RWPE2 (cell line): Measurements from ENCODE around the gene NAT9.

Source experiments
- ATAC-seq: fragments of 200-7000 bp; cut with Tn5 transposase; 3 replicates; pipeline ENCODE4 v1.9.1; 2021; ENCODE audit warnings: low read depth
- DNase-seq: peaks from one replicate; pipeline ENCODE4 v3.0.0-alpha.2; 2020; ENCODE audit warnings: low spot score
- H3K27ac ChIP-seq: fragments of 450-650 bp; 2 replicates; pipeline ENCODE4 v1.5.1; 2017; ENCODE audit warnings: mild to moderate bottlenecking; ENCODE audit not compliant: poor library complexity, severe bottlenecking
- H3K27me3 ChIP-seq: fragments of 250-450 bp; sonication (Bioruptor Pico); 2 replicates; pipeline ENCODE4 v1.5.1; 2021; ENCODE audit warnings: mild to moderate bottlenecking, moderate library complexity; ENCODE audit not compliant: insufficient read depth, poor library complexity, severe bottlenecking
- H3K36me3 ChIP-seq: fragments of 250-450 bp; sonication (Bioruptor Pico); 2 replicates; pipeline ENCODE4 v1.5.1; 2020; ENCODE audit warnings: low read depth, mild to moderate bottlenecking, moderate library complexity
- H3K4me1 ChIP-seq: fragments of 250-450 bp; sonication (Bioruptor Pico); 2 replicates; pipeline ENCODE4 v1.5.1; 2021; ENCODE audit warnings: mild to moderate bottlenecking, moderate library complexity; ENCODE audit not compliant: insufficient read depth, poor library complexity, severe bottlenecking
- H3K4me3 ChIP-seq: fragments of 250-450 bp; sonication (Bioruptor Pico); 2 replicates; pipeline ENCODE4 v1.5.1; 2021; ENCODE audit warnings: mild to moderate bottlenecking, moderate library complexity; ENCODE audit not compliant: severe bottlenecking
- H3K9me3 ChIP-seq: fragments of 250-450 bp; sonication (Bioruptor Pico); 2 replicates; pipeline ENCODE4 v1.5.1; 2021; ENCODE audit warnings: mild to moderate bottlenecking, moderate library complexity; ENCODE audit not compliant: severe bottlenecking
- CTCF ChIP-seq: fragments of 450-650 bp; IDR thresholded peaks from one replicate; pipeline ENCODE4 v1.5.1; 2017; ENCODE audit warnings: mild to moderate bottlenecking, moderate library complexity; ENCODE audit not compliant: poor library complexity, severe bottlenecking

Gene NAT9

GRCh38 chr17:74776044-74776962 lies at the start of gene NAT9:
Gene NAT9 (minus strand): TSS chr17:74776345. CDS start chr17:74775698, 647 bp downstream.
- Histone ChIP-seq H3K36me3 (peaks cover 40% of the 10 kb centered on the region), H3K4me1 (peaks cover 4% of the 10 kb centered on the region), H3K4me3 (peak within 1 kb of the TSS; percentile 70), H3K27ac (peak within 1 kb of the TSS; percentile 50), H3K9me3 (no peaks in the 10 kb centered on the region), H3K27me3 (no peaks in the 10 kb centered on the region)
- peak; percentile 86 for ATAC-seq
- TF ChIP-seq CTCF, result no peak
- peak; percentile 99 for DNase-seq

GRCh38 chr17:74824961-74825627 lies 48.9 kb upstream of the NAT9 start:
- Histone ChIP-seq H3K27me3 (no peaks in the 10 kb centered on the region), H3K4me1 (no peaks in the 10 kb centered on the region), H3K9me3 (no peaks in the 10 kb centered on the region), H3K36me3 (no peaks in the 10 kb centered on the region), H3K4me3 (no peak overlapping the region), H3K27ac (no peak overlapping the region)
- ATAC-seq, result no peak
- no peak for DNase-seq
- TF ChIP-seq CTCF, result no peak

- no peak for ATAC-seq
- Histone ChIP-seq H3K4me3 (no peak overlapping the region), H3K4me1 (no peaks in the 10 kb centered on the region), H3K27ac (no peak overlapping the region), H3K9me3 (no peaks in the 10 kb centered on the region), H3K36me3 (no peaks in the 10 kb centered on the region), H3K27me3 (no peaks in the 10 kb centered on the region)
- TF ChIP-seq CTCF, result no peak
- DNase-seq, result no peak
Observed at GRCh38 chr17:74822939-74823367, 46.8 kb upstream of the NAT9 start.

GRCh38 chr17:74822335-74822938 lies 46.3 kb upstream of the NAT9 start:
- no peak for DNase-seq
- H3K4me3 ChIP-seq, result no peak overlapping the region
- H3K27ac ChIP-seq, result no peak overlapping the region
- no peaks in the 10 kb centered on the region for H3K27me3 ChIP-seq
- ATAC-seq, result no peak
- no peak for TF ChIP-seq CTCF
- no peaks in the 10 kb centered on the region for H3K4me1 ChIP-seq
- H3K9me3 ChIP-seq, result no peaks in the 10 kb centered on the region
- H3K36me3 ChIP-seq, result no peaks in the 10 kb centered on the region
